NOMO-1 treated with dmso at 0.1 percent for 144 hours (cell line): Measurements from ENCODE around the gene PCDHGB2.
A peak's percentile ranks its signal among the peaks of the same experiment; 100 is the strongest.
"Not testable (repeated sequence)": the region's sequence is repeated elsewhere in the genome, so short reads cannot be mapped to it uniquely, and the experiment has no call there.

Experiments
- DNase-seq: peaks from one replicate; lab custom pipeline; 2025; ENCODE audit not compliant: unreplicated experiment; lab: John Stamatoyannopoulos, UW

Gene PCDHGB2

DNA sequence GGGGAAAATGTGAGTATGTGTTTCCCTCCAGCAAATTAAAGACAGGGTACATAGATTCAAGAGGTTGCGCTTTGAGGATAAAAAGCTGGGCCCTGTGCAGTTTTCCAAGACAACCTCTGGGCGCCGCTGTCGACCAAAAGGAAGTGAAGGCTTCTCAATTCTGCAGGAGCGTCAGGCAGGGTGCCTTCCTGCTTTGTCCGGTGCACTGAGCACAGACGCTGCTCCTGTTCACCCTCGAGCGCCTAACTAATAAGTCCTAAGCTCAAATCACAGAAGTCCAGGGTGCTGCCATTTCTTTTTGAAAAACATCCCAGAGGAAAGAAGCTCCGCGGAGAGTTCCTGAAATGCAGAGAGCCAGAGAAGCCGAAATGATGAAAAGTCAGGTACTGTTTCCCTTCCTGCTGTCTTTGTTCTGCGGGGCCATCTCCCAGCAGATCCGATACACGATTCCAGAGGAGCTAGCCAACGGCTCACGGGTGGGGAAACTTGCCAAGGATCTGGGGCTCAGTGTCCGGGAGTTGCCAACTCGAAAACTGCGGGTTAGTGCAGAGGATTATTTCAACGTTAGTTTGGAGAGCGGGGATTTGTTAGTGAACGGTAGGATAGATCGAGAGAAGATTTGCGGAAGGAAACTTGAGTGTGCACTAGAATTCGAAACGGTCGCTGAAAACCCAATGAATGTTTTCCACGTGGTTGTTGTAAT lies 9.7 kb upstream of the PCDHGB2 start, which contains the start of gene PCDHGB1:
Gene PCDHGB1 (plus strand): TSS at position 183 of the 703 bp plus-strand sequence. CDS start 162 bp downstream, at position 345.
- DNase-seq, result no peak

DNA sequence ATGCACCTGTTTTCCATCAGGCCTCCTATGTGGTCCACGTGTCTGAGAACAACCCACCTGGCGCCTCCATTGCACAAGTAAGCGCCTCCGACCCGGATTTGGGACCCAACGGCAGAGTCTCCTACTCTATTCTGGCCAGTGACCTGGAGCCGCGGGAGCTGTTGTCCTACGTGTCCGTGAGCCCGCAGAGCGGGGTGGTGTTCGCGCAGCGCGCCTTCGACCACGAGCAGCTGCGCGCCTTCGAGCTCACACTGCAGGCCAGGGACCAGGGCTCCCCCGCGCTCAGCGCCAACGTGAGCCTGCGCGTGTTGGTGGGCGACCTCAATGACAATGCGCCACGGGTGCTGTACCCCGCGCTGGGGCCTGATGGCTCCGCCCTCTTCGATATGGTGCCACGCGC lies 8.2 kb upstream of the PCDHGB2 start:
- DNase-seq, result no peak

DNA sequence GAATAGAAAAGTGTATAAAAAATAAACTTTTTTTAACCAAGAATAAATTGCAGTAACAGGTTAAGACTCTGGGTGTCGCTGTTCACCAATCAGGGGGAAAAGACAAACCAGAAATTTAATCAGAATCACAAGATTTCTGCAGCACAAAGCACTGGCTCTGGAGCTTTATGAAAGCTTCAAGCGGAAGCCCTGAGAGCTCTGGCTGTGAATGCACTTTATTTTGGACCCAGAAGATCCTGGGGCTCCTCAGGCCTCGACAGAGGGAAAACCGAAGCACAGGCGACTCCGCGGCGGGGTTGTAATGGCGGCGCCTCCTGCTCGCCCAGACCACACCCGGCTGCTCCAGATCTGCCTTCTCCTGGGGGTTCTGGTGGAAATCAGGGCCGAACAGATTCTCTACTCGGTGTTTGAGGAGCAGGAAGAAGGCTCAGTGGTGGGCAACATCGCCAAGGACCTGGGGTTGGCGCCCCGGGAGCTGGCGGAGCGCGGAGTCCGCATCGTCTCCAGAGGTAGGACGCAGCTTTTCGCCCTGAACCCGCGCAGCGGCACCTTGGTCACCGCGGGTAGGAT lies 4.8 kb upstream of the PCDHGB2 start, which contains the start of gene PCDHGA4:
Gene PCDHGA4 (plus strand): TSS at position 122 of the 570 bp plus-strand sequence. CDS start 87 bp downstream, at position 209.
- DNase-seq, result no peak

DNA sequence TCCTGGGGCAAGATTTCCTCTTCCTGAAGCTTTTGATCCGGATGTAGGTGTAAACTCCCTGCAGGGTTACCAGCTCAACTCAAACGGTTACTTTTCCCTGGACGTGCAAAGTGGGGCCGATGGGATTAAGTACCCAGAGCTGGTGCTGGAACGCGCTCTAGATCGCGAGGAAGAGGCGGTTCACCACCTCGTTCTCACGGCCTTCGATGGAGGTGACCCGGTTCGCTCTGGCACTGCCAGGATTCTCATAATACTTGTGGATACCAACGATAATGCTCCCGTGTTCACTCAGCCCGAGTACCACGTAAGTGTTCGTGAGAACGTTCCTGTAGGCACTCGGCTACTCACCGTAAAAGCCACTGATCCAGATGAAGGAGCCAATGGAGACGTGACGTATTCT lies 4.2 kb upstream of the PCDHGB2 start:
- DNase-seq, result no peak

DNA sequence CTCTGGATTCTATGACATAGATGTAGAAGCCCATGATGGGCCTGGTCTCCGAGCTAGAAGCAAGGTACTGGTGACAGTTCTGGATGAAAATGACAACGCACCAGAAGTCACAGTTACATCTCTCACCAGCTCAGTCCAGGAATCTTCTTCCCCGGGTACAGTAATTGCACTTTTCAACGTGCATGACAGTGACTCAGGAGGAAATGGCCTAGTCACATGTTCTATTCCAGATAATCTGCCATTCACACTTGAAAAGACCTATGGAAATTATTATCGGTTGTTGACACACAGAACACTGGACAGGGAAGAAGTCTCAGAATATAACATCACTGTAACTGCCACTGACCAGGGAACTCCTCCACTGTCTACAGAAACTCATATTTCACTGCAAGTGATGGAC lies 3.7 kb upstream of the PCDHGB2 start:
- no peak for DNase-seq

DNA sequence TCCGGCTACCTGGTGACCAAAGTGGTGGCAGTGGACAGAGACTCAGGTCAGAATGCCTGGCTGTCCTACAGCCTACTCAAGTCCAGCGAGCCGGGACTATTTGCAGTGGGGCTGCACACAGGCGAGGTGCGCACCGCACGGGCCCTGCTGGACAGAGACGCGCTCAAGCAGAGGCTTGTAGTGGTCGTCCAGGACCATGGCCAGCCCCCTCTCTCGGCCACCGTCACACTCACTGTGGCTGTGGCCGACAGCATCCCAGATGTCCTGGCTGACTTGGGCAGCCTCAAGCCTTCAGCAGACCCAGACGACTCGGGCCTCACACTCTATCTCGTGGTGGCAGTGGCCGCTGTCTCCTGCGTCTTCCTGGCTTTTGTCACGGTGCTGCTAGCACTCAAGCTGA lies 2.8 kb upstream of the PCDHGB2 start:
- no peak for DNase-seq

DNA sequence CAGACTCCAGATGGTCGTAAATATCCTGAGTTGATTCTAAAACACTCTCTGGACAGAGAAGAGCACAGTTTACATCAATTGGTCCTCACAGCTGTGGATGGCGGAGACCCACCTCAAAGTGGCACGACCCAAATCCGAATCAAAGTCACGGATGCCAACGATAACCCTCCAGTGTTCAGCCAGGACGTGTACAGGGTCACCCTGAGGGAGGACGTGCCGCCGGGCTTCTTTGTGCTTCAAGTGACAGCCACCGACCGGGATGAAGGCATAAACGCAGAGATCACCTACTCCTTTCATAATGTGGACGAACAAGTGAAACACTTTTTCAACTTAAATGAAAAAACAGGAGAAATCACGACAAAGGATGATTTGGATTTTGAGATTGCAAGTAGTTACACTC lies 891 bp downstream of the PCDHGB2 start:
- DNase-seq, result no peak

DNA sequence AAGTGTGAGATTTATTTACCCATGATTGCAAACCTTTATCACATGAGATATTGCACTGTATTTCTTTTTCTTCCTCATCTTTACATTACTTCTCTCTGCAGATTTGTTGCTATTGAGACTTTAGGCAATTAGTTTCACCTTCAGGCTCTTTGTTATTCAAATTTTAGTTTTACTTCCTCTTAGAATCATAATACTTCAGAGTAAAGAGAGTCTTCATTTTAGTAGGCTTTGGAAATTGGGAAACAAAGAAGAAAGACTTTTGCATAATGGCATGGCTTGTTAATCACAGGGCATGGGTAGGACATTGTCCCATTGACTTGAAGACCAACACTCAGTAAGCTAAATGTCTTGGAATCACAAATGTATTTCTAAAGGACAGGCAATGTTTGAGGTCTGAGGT lies 2.9 kb downstream of the PCDHGB2 start:
- DNase-seq, result no peak

DNA sequence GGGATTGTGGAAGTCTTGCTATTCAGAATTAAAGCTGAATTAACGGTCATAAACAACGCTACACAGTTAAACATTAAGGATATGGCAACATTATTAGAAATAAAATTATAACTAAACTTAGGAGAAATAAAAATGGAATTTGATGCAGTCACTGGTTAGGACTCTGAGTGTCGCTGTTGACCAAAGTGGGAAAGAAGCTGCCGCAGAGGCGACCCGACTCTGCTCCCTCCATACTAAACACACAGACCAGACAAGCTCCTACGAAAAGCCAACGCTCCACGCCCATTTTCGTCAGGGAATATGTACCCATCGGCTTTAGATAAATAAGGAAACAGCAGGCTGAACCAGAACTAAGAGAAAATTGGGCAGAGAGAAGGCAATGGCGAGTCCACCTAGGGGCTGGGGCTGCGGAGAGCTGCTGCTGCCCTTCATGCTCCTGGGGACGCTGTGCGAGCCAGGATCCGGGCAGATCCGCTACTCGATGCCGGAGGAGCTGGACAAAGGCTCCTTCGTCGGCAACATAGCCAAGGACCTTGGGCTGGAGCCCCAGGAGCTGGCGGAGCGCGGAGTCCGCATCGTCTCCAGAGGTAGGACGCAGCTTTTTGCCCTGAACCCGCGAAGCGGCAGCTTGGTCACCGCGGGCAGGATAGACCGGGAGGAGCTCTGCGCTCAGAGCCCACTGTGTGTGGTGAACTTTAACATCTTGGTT lies 4.3 kb downstream of the PCDHGB2 start, which contains the start of gene PCDHGA5:
Gene PCDHGA5 (plus strand): TSS at position 211 of the 709 bp plus-strand sequence. CDS start 169 bp downstream, at position 380.
- DNase-seq, result no peak

DNA sequence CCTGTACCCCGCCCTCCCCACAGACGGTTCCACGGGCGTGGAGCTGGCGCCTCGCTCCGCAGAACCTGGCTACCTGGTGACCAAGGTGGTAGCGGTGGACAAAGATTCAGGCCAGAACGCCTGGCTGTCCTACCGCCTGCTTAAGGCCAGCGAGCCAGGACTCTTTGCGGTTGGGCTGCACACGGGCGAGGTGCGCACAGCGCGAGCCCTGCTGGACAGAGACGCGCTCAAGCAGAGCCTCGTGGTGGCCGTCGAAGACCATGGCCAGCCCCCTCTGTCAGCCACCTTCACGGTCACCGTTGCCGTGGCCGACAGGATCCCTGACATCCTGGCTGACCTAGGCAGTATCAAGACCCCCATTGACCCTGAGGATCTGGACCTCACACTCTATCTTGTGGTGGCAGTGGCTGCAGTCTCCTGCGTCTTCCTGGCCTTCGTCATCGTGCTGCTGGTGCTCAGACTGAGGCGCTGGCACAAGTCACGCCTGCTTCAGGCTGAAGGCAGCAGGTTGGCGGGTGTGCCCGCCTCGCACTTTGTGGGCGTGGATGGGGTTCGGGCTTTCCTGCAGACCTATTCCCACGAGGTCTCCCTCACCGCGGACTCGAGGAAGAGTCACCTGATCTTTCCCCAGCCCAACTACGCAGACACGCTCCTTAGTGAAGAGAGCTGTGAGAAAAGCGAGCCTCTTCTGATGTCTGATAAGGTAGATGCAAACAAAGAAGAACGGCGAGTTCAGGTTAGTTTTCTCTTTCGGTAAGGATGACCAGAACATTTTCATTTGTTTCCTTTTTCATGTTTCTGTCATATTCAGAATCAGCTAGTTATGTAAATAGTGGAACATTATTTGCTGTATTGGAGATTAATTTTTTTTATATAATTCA lies 6.5 kb downstream of the PCDHGB2 start:
- no peak for DNase-seq

DNA sequence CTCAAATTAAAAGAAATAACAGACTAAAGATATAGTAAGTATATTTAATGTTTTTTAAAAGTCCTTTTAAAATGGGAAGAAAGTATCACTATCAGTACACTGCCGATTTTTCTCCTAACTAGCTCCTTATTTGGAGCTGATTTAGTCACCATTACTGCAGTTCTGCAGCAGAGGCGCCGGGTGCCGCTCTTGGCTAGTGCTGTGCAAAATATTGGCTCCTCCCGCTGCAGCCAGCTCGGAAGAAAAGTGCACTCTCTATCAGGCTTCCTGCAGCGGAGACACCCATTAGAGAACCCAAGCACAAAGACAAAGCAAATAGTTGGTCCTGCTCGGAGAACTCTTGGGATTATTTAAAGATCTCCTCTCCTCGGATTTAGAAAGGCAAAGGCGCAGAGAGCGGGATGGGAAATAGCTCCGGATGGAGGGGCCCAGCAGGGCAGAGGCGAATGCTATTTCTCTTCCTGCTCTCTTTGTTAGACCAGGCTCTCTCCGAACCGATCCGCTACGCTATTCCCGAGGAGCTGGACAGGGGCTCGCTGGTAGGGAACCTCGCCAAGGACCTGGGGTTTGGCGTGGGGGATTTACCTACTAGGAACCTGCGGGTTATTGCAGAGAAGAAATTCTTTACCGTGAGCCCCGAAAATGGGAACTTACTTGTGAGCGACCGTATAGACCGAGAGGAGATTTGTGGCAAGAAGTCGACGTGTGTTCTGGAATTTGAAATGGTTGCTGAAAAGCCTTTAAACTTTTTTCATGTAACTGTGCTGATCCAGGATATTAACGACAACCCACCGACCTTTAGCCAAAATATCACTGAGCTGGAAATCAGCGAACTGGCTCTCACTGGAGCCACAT lies 10.4 kb downstream of the PCDHGB2 start, which contains the start of gene PCDHGB3:
Gene PCDHGB3 (plus strand): TSS at position 249 of the 855 bp plus-strand sequence. CDS start 153 bp downstream, at position 402.
- DNase-seq, result peak; percentile 15

DNA sequence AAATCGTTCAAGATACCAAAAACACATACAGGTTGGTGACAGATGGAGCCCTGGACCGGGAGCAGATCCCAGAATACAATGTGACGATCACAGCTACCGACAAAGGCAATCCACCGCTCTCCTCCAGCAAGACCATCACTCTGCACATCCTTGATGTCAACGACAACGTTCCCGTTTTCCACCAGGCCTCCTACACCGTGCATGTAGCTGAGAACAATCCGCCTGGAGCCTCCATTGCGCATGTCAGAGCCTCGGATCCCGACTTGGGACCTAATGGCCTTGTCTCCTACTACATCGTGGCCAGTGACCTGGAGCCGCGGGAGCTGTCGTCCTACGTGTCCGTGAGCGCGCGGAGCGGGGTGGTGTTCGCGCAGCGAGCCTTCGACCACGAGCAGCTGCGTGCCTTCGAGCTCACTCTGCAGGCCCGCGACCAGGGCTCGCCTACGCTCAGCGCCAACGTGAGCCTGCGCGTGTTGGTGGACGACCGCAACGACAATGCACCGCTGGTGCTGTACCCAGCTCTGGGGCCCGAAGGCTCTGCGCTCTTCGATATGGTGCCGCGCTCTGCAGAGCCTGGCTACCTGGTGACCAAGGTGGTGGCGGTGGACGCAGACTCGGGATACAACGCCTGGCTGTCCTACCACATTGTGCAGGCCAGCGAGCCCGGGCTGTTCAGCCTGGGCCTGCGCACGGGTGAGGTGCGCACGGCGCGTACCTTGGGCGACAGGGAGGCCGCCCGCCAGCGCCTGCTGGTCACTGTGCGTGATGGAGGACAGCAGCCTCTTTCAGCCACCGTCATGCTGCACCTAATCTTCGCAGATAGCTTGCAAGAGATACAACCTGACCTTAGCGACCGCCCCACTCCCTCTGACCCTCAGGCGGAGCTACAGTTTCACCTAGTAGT lies 12.0 kb downstream of the PCDHGB2 start:
- no peak for DNase-seq

DNA sequence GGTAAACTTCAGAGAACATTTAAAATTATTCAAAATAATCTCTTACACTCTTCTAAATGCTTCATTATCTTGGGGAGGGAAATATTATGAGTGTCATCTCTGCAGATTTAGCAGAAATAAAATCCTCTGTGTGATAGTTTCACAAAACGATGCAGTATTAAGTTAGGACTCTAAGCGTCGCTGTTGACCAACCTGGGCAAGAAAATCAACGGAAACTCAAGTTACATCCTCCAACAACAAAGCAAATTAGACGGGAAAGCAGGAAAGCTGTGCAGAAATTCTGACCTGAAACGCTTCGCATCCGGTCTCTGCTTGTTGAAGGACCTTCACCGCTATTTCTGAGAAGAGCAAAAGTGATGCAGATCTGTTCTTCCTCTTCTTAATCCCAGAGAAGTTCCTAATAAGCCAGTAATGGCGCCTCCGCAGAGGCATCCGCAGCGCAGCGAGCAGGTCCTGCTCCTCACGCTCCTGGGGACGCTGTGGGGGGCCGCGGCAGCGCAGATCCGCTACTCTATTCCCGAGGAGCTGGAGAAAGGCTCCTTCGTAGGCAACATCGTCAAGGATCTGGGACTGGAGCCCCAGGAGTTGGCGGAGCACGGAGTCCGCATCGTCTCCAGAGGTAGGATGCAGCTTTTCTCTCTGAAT lies 14.0 kb downstream of the PCDHGB2 start, which contains the start of gene PCDHGA6:
Gene PCDHGA6 (plus strand): TSS at position 219 of the 645 bp plus-strand sequence. CDS start 193 bp downstream, at position 412.
- no peak for DNase-seq

DNA sequence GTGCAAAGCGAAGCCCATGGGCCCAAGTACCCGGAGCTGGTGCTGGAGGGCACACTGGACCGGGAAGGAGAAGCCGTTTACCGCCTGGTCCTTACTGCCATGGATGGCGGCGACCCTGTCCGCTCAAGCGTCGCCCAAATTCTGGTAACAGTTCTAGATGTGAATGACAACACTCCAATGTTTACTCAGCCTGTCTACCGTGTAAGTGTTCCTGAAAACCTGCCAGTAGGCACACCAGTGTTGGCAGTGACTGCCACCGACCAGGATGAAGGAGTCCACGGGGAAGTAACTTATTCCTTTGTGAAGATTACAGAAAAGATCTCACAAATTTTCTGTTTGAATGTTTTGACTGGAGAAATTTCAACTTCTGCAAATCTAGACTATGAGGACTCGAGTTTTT lies 14.8 kb downstream of the PCDHGB2 start:
- no peak for DNase-seq

DNA sequence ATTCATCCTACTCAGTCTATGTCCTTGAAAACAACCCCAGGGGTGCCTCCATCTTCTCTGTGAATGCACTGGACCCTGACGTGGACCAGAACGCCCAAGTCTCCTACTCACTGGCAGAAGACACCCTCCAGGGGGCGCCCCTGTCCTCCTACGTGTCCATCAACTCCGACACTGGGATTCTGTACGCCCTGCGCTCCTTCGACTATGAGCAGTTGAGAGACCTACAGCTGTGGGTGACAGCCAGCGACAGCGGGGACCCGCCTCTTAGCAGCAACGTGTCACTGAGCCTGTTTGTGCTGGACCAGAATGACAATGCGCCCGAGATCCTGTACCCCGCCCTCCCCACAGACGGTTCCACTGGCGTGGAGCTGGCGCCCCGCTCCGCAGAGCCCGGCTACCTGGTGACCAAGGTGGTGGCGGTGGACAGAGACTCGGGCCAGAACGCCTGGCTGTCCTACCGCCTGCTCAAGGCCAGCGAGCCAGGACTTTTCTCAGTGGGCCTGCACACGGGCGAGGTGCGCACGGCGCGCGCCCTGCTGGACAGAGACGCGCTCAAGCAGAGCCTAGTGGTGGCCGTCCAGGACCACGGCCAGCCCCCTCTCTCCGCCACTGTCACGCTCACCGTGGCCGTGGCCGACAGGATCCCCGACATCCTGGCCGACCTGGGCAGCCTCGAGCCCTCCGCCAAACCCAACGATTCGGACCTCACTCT lies 15.8 kb downstream of the PCDHGB2 start:
- not testable (repeated sequence) for DNase-seq

DNA sequence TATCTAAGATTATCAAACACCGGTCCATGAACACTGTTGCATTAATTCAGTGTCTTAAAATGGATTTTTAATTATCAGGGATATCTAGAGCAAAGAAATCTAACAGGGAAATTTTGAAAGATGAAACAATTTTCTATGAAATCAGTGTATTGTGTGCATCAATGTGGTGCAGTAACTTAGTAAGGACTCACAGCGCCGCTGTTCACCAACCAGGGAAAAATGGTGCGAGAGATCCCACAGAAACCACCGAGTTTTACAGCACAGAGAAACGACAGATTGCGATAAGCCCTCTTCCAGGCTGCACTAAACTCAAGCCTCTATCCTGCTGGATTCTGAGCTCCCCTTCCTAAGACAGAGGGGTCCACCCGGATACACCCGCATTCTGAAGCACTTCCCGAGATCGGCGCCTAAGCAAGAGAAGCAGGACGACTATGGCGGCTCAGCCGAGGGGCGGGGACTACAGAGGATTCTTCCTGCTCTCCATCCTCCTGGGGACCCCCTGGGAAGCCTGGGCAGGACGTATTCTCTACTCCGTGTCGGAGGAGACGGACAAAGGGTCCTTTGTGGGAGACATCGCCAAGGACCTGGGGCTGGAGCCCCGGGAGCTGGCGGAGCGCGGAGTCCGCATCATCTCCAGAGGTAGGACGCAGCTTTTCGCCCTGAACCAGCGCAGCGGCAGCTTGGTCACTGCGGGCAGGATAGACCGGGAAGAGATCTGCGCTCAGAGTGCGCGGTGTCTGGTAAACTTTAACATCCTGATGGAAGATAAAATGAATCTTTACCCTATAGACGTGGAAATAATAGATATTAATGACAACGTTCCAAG lies 22.9 kb downstream of the PCDHGB2 start, which contains the start of gene PCDHGA7:
Gene PCDHGA7 (plus strand): TSS at position 274 of the 826 bp plus-strand sequence. CDS start 158 bp downstream, at position 432.
- DNase-seq, result no peak

DNA sequence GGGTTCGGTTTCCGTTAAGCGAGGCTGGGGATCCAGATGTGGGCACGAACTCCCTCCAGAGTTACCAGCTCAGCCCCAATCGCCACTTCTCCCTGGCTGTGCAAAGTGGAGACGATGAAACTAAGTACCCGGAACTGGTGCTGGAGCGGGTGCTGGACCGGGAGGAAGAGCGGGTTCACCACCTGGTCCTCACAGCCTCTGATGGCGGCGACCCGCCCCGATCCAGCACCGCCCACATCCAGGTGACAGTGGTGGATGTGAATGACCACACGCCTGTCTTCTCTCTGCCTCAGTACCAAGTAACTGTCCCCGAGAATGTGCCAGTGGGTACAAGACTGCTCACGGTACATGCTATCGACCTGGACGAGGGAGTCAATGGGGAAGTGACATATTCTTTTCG lies 23.6 kb downstream of the PCDHGB2 start:
- DNase-seq, result no peak
